Thyroid gland (tissue), 4 donors: Measurements from ENCODE around the gene MNAT1.

Experiments used
- POLR2A ChIP-seq, 2 donors: fragments of 450-650 bp; IDR thresholded peaks; one replicate each; pipeline ENCODE4 v1.6.1; 2017; ENCODE audit warnings: antibody characterized with exemption in 2 of 2, mild to moderate bottlenecking in 2 of 2, moderate library complexity in 1 of 2
- TF ChIP-seq, protein P1 (sequence below), 6 experiments: fragments of 200-600 bp in 3 of 6; fragments of 450-650 bp in 3 of 6; sonication (generic) in 3 of 6; IDR thresholded peaks; one replicate each; pipeline ENCODE4 v1.5.1; 2016 to 2019; ENCODE audit warnings: antibody characterized with exemption in 6 of 6, mild to moderate bottlenecking in 2 of 6, inconsistent platforms in 1 of 6, moderate library complexity in 1 of 6

DNA sequence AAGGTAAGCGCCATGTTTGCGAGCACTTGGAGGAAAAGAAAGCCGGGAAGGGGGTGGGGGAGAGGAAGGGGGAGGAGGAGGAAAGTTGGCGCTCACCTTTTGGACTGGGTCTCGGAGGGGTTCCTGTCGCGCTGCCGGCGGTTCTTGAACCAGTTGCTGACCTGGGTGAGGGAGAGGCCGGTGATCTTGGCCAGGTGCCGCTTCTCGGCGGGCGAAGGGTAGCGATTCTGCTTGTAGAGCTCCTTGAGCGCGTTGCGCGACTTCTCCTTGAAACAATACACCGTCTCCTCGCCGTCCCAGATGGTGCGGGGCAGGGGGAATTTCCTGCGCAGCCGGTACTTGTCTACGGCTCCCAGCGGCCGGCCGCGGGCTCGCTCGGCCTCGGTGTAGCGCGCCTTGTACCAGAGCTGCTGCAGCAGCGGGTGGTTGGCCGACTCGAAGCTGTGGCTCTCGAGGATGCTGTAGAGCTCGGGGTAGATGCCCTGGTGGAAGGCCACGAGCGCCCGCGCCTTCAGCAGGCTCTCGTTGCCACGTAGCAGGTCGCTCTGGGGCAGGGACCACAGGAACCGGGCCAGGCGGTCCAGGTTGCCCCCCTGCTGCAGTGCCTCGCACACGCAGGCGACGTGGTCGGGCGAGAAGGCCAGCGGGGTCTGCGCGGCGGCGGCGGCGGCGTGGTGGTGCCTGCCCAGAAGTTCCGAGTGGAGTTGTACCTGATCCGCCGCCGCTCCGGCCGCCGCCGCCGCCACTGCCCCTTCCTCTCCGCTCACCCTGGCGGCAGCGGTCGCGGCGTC, 11.2 kb upstream of the MNAT1 start:
- TF ChIP-seq, protein P1, sequence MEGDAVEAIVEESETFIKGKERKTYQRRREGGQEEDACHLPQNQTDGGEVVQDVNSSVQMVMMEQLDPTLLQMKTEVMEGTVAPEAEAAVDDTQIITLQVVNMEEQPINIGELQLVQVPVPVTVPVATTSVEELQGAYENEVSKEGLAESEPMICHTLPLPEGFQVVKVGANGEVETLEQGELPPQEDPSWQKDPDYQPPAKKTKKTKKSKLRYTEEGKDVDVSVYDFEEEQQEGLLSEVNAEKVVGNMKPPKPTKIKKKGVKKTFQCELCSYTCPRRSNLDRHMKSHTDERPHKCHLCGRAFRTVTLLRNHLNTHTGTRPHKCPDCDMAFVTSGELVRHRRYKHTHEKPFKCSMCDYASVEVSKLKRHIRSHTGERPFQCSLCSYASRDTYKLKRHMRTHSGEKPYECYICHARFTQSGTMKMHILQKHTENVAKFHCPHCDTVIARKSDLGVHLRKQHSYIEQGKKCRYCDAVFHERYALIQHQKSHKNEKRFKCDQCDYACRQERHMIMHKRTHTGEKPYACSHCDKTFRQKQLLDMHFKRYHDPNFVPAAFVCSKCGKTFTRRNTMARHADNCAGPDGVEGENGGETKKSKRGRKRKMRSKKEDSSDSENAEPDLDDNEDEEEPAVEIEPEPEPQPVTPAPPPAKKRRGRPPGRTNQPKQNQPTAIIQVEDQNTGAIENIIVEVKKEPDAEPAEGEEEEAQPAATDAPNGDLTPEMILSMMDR (IDR thresholded peaks at IDR 0.05), result no peak
- no peak for TF ChIP-seq POLR2A (IDR thresholded peaks at IDR 0.05)
